Measurements from ENCODE around the gene IPPK. TPM values are rescaled to one million over a fixed set of nuclear protein-coding genes. Genes with fewer than 3 reads are reported as not detected.

Gene IPPK
- total and polyA plus RNA-seq, 2 donors (not counting 1 experiment from before 2014, with no cell fraction given) = 11.1 to 16.4 TPM

- Histone ChIP-seq H3K4me1 (ENCODE audit: control insufficient read depth, extremely low read depth, insufficient read depth, low read length) (peaks cover 20% of the 10 kb centered on the region), H3K79me2 (ENCODE audit: control insufficient read depth, insufficient read depth, low read length) (no peaks in the 10 kb centered on the region), H3K4me2 (ENCODE audit: extremely low read depth, insufficient read depth, low read length) (peak overlapping the region; percentile 70), H3K9ac (ENCODE audit: insufficient read depth, low read length) (no peak overlapping the region), H4K20me1 (ENCODE audit: control insufficient read depth, extremely low read depth, insufficient read depth, low read length) (no peaks in the 10 kb centered on the region), H3K9me3 (ENCODE audit: control insufficient read depth, insufficient read depth, low read depth, low read length) (no peaks in the 10 kb centered on the region), H3K4me3 (replicated peaks in 1 of 4; ENCODE audit: control extremely low read depth in 1 of 4, insufficient read depth in 1 of 4, low read depth in 3 of 4, low read length in 4 of 4) (peak overlapping the region in 1 of 4 experiments; percentile 21), H3K27me3 (ENCODE audit: control insufficient read depth, insufficient read depth, low read length) (no peaks in the 10 kb centered on the region), H2AFZ (ENCODE audit: low read length) (no peak overlapping the region), H3K36me3 (ENCODE audit: control insufficient read depth, insufficient read depth, low read length) (peaks cover 20% of the 10 kb centered on the region), H3K27ac (ENCODE audit: insufficient read depth, low read length) (peak overlapping the region; percentile 24)
- DNase-seq (ENCODE audit: low read depth in 2 of 2) = peak in 1 of 2 donors; percentile 32
- TF ChIP-seq EZH2 (IDR thresholded peaks at IDR 0.05; ENCODE audit: low read length, missing control alignments) (no peak), CTCF (conservative IDR thresholded peaks at IDR 0.05 in 1 of 2, IDR thresholded peaks at IDR 0.05 in 1 of 2; ENCODE audit: low read depth in 1 of 2, low read length in 2 of 2) (no peak)
Observed at GRCh38 chr9:92616199-92616641, 53.7 kb downstream of the IPPK start.

GRCh38 chr9:92615790-92616189 lies 54.1 kb downstream of the IPPK start:
- Histone ChIP-seq H4K20me1 (ENCODE audit: control insufficient read depth, extremely low read depth, insufficient read depth, low read length) (no peaks in the 10 kb centered on the region), H3K4me2 (ENCODE audit: extremely low read depth, insufficient read depth, low read length) (no peak overlapping the region), H3K79me2 (ENCODE audit: control insufficient read depth, insufficient read depth, low read length) (no peaks in the 10 kb centered on the region), H3K9ac (ENCODE audit: insufficient read depth, low read length) (no peak overlapping the region), H2AFZ (ENCODE audit: low read length) (no peak overlapping the region), H3K27ac (ENCODE audit: insufficient read depth, low read length) (peak overlapping the region; percentile 24), H3K9me3 (ENCODE audit: control insufficient read depth, insufficient read depth, low read depth, low read length) (no peaks in the 10 kb centered on the region), H3K27me3 (ENCODE audit: control insufficient read depth, insufficient read depth, low read length) (no peaks in the 10 kb centered on the region), H3K4me3 (replicated peaks in 1 of 4; ENCODE audit: control extremely low read depth in 1 of 4, insufficient read depth in 1 of 4, low read depth in 3 of 4, low read length in 4 of 4) (no peak overlapping the region), H3K36me3 (ENCODE audit: control insufficient read depth, insufficient read depth, low read length) (peaks cover 20% of the 10 kb centered on the region), H3K4me1 (ENCODE audit: control insufficient read depth, extremely low read depth, insufficient read depth, low read length) (peaks cover 20% of the 10 kb centered on the region)
- TF ChIP-seq CTCF (conservative IDR thresholded peaks at IDR 0.05 in 1 of 2, IDR thresholded peaks at IDR 0.05 in 1 of 2; ENCODE audit: low read depth in 1 of 2, low read length in 2 of 2) = no peak
- no peak for TF ChIP-seq EZH2 (IDR thresholded peaks at IDR 0.05; ENCODE audit: low read length, missing control alignments)
- DNase-seq (ENCODE audit: low read depth in 2 of 2) = no peak

- H3K9ac ChIP-seq (ENCODE audit: insufficient read depth, low read length) = no peak overlapping the region
- peaks cover 20% of the 10 kb centered on the region for H3K36me3 ChIP-seq (ENCODE audit: control insufficient read depth, insufficient read depth, low read length)
- H3K27ac ChIP-seq (ENCODE audit: insufficient read depth, low read length) = peak overlapping the region; percentile 39
- H3K79me2 ChIP-seq (ENCODE audit: control insufficient read depth, insufficient read depth, low read length) = no peaks in the 10 kb centered on the region
- H4K20me1 ChIP-seq (ENCODE audit: control insufficient read depth, extremely low read depth, insufficient read depth, low read length) = no peaks in the 10 kb centered on the region
- TF ChIP-seq CTCF (conservative IDR thresholded peaks at IDR 0.05 in 1 of 2, IDR thresholded peaks at IDR 0.05 in 1 of 2; ENCODE audit: low read depth in 1 of 2, low read length in 2 of 2) (no peak), EZH2 (IDR thresholded peaks at IDR 0.05; ENCODE audit: low read length, missing control alignments) (no peak)
- no peaks in the 10 kb centered on the region for H3K27me3 ChIP-seq (ENCODE audit: control insufficient read depth, insufficient read depth, low read length)
- no peaks in the 10 kb centered on the region for H3K9me3 ChIP-seq (ENCODE audit: control insufficient read depth, insufficient read depth, low read depth, low read length)
- no peak overlapping the region for H2AFZ ChIP-seq (ENCODE audit: low read length)
- no peak for DNase-seq (ENCODE audit: low read depth in 2 of 2)
- peak overlapping the region in 2 of 4 experiments; percentile 2 to 6 for H3K4me3 ChIP-seq (replicated peaks in 1 of 4; ENCODE audit: control extremely low read depth in 1 of 4, insufficient read depth in 1 of 4, low read depth in 3 of 4, low read length in 4 of 4)
- H3K4me1 ChIP-seq (ENCODE audit: control insufficient read depth, extremely low read depth, insufficient read depth, low read length) = peaks cover 26% of the 10 kb centered on the region
- peak overlapping the region; percentile 72 for H3K4me2 ChIP-seq (ENCODE audit: extremely low read depth, insufficient read depth, low read length)
Observed at GRCh38 chr9:92614763-92615461, 55.0 kb downstream of the IPPK start.

All from fibroblast of lung (primary cell).